Measurements from ENCODE around the gene LCN15. TPM values are rescaled to one million over a fixed set of nuclear protein-coding genes. Genes with fewer than 3 reads are reported as not detected.
"Not testable (repeated sequence)": the region's sequence is repeated elsewhere in the genome, so short reads cannot be mapped to it uniquely, and the experiment has no call there.

LCN15 gene
- total RNA-seq, 1 donor from 2014 or later, result not detected

- intact Hi-C loops (cut with micrococcal nuclease), result loop anchor here (5.0 to 10.0 kb wide), 2 partner anchors 430 to 657 kb away; partner anchors contain the start of gene DNLZ
Measured at GRCh38 chr9:136795000-136795348, 30.7 kb upstream of the LCN15 start.

DNA sequence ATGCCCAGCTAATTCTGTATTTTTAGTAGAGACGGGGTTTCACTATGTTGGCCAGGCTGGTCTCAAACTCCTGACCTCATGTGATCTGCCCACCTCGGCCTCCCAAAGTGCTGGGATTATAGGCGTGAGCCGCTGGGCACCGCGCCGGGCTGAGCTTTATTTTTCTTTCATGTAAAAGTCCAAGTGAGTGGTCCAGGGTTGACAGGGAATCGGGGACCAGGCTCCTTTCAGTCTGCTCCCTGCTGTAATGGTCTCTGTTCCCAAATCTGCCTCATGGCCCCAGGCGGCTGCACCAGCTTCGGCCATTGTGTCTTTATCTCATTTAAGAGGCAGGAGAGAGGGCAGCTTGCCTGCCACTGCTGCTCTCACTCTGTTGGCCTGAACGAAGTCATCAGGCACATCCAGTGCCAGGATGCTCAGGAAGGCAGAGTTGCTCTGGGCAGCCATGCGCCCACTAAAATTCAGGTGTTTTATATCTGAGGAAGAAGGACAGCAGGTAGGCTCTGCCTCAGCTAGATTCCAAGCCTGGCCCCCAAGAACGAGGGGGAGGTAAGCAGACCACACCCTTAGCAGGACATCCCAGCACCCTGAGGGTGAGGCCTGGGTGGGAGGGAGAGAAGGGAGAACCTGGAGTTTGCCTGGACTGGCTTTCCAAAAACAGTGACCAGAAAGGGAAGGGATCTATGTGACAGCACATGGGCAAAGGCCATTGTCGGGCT lies 30.1 kb upstream of the LCN15 start:
- intact Hi-C loops (cut with micrococcal nuclease), result loop anchor here (5.0 to 10.0 kb wide), 2 partner anchors 430 to 658 kb away; partner anchors contain the start of gene DNLZ

GRCh38 chr9:136793086-136793946 lies 29.0 kb upstream of the LCN15 start:
- intact Hi-C loops (cut with micrococcal nuclease), result loop anchor here (5.0 to 10.0 kb wide), 2 partner anchors 429 to 659 kb away; partner anchors contain the start of gene DNLZ

GRCh38 chr9:136792321-136793085 lies 28.2 kb upstream of the LCN15 start:
- intact Hi-C loops (cut with micrococcal nuclease), result loop anchor here (5.0 to 10.0 kb wide), 2 partner anchors 428 to 660 kb away; partner anchors contain the start of gene DNLZ

DNA sequence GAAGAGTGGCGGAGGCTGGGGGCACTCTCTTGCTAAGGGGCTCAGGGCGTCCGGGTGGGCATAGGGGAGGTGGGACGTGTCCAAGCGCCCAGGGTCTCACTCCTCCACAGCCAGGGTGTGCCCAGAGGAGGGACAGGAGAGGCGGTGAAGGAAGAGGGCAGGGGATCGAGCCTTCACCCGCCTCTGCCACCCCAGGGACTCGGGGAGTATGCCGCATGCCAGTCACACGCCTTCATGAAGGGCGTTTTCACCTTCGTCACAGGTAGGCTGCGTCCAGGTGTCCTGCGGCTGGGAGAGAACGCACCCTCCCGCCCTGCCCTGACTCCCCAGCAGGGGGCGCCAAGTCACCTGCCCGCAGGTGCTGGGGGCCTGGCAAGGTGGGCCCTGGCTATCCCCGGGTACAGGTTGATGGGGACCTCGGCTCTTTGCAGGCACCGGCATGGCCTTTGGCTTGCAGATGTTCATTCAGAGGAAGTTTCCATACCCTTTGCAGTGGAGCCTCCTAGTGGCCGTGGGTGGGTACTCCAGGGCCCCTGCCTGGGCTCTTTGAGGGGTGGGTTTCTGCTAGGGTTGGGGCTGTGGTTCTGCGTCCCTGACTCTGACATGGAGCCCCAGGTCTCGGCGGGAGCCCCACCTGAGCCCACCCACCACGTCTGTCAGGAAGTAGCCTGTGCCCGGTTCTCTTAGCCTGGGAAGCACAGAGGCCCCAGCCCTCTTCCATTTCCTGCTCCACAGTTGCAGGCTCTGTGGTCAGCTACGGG lies 27.4 kb upstream of the LCN15 start:
- intact Hi-C loops (cut with micrococcal nuclease), result loop anchor here (1.0 to 10.0 kb wide), 20 partner anchors 9 to 813 kb away; partner anchors contain the start of genes ARRDC1, DNLZ, EXD3 and FBXW5

GRCh38 chr9:136790640-136791515 lies 26.6 kb upstream of the LCN15 start, which contains the start of gene TMEM141:
TSS of gene TMEM141 (plus strand) at chr9:136791344. CDS start at chr9:136791371, 27 bp downstream.
- intact Hi-C loops (cut with micrococcal nuclease), result loop anchor here (1.0 to 10.0 kb wide), 23 partner anchors 9 to 814 kb away; partner anchors contain the start of genes ARRDC1, DNLZ, EXD3 and FBXW5

GRCh38 chr9:136789523-136789937 lies 25.2 kb upstream of the LCN15 start:
- intact Hi-C loops (cut with micrococcal nuclease), result no loop called here

DNA sequence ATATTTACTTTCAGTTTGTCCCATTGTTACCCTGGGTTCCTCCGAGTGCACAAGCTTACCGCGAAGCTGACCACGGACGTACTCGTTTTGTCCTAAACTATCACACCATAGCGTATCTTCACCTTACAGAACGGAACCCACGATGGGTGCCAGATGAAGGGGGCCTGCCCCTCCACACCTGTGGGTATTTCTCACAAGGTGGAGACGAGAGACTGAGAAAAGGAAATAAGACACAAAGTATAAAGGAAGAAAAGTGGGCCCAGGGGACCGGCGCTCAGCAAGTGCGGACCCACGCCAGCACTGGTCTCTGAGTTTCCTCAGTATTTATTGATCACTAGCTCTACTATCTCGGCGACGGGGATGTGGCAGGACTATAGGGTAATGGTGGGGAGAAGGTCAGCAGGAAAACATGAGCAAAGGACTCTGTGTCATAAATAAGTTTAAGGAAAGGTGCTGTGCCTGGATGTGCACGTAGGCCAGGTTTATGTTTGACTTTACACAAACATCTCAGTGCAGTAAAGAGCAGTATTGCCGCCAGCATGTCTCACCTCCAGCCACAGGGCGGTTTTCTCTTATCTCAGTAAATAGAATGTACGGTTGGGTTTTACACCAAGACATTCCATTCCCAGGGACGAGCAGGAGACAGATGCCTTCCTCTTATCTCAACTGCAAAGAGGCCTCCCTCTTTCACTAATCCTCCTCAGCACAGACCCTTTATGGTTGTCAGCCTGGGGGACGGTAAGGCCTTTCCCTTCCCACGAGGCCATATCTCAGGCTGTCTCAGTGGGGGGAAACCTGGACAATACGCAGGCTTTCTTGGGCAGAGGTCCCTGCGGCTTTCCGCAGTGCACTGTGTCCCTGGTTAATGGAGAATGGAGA lies 24.6 kb upstream of the LCN15 start:
- intact Hi-C loops (cut with micrococcal nuclease), result not testable (repeated sequence)

DNA sequence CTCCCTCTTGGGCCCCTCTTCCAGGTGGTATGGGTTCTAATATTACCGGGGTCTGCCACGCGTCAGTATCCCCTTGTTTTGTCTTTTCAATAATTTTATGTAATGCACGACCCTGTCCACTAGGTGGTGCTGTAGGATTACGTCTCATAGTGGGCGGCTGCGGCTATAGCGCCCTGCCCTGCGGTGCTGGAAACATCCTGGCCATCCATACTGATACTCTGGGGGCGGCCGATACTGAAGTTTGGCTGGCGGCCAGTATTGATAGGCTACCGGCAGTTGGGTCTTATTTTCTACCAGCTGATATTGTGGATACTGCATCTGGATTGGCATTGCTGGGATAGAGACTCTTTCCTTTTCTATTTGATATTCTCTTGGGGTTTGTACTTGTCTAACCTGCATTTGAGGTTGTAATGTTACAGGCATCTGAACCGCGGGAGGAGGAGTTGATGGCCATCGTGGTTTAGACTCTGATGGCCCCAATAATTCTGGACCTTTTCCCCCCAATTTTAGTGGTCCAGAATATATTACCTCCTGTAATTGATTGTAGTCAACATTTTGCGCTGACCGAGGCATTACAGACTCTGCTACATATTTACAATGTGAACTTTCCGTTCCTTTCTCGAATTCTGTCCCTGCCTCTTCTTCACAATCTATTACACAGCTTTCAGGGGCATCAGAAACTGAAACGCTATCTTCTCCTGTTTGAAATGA lies 23.5 kb upstream of the LCN15 start:
- intact Hi-C loops (cut with micrococcal nuclease), result loop anchor here (1.0 to 2.0 kb wide), 5 partner anchors 13 to 247 kb away; partner anchors contain the start of gene AJM1

DNA sequence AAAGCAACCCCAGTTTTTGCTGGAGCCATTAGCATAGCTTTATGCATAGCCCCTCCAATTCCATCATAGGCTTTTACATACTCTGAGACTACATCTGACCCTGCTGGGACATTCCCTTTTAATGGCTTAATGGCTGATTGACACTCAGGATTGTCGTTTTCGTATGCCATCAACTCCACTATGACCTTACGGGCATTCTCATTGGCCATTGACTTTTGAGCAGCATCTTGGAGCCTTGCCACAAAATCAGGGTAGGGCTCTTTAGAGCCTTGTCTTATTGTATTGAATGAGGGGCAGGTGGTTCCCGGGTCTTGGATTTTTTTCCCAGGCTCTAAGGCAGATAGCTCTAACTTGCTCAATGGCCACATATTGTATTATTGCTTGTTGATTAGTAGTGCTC lies 22.7 kb upstream of the LCN15 start:
- intact Hi-C loops (cut with micrococcal nuclease), result loop anchor here (1.0 to 2.0 kb wide), 5 partner anchors 14 to 248 kb away; partner anchors contain the start of gene AJM1

- intact Hi-C loops (cut with micrococcal nuclease), result loop anchor here (2.0 kb wide), 1 partner anchor 14 kb away; no protein-coding TSS in a partner anchor
Measured at GRCh38 chr9:136786451-136786850, 22.1 kb upstream of the LCN15 start.

GRCh38 chr9:136785565-136786355 lies 21.4 kb upstream of the LCN15 start:
- intact Hi-C loops (cut with micrococcal nuclease), result loop anchor here (2.0 kb wide), 1 partner anchor 15 kb away; no protein-coding TSS in a partner anchor

DNA sequence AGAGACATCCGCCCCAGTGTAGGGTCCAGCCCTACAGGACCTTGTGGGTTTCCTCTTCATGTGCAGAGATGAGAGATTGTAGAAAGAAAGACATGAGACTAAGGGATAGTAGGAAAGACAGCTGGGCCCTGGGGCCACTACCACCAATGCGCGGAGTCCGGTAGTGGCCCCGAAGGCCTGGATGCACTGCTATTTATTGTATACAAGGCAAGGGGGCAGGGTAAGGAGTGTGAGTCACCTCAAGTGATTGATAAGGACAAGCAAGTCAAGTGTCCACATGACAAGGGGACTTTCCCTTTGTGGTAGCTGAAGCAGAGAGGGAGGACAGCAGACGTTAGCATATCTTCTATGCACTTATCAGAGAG lies 20.7 kb upstream of the LCN15 start:
- intact Hi-C loops (cut with micrococcal nuclease), result loop anchor here (1.0 kb wide), 1 partner anchor 300 kb away; no protein-coding TSS in a partner anchor

GRCh38 chr9:136784249-136784996 lies 20.1 kb upstream of the LCN15 start:
- intact Hi-C loops (cut with micrococcal nuclease), result loop anchor here (1.0 kb wide), 1 partner anchor 299 kb away; no protein-coding TSS in a partner anchor

GRCh38 chr9:136782452-136782851 lies 18.1 kb upstream of the LCN15 start:
- intact Hi-C loops (cut with micrococcal nuclease), result no loop called here

GRCh38 chr9:136779808-136780207 lies 15.5 kb upstream of the LCN15 start:
- intact Hi-C loops (cut with micrococcal nuclease), result no loop called here

Measured in T-helper 1 cell treated with Interleukin-12 subunit alpha and Interleukin-12 subunit beta and Interleukin-4 antibody, amounts not matched to agents 30 ng/mL and 1 ng/mL, for 36 hours (primary cell).